WI38 (cell line): Measurements from ENCODE around the gene SPOCK3.
"Not testable (repeated sequence)": the region's sequence is repeated elsewhere in the genome, so short reads cannot be mapped to it uniquely, and the experiment has no call there.

ENCODE experiments used
- H3K4me3 ChIP-seq: 2 replicates; pipeline ENCODE4 v1.5.1; 2011; ENCODE audit warnings: low read depth, mild to moderate bottlenecking, control low read depth, low read length
- CTCF ChIP-seq: IDR thresholded peaks from 2 replicates; pipeline ENCODE4 v1.5.1; 2012; ENCODE audit warnings: low read depth, mild to moderate bottlenecking, control low read depth, low read length

SPOCK3 gene

GRCh38 chr4:166980419-166980818 is 253.9 kb downstream of the SPOCK3 start:
- no peak for TF ChIP-seq CTCF
- H3K4me3 ChIP-seq, result no peak overlapping the region

- H3K4me3 ChIP-seq, result no peak overlapping the region
- TF ChIP-seq CTCF, result no peak
Observed at GRCh38 chr4:166977596-166977995, 256.7 kb downstream of the SPOCK3 start.

- no peak for TF ChIP-seq CTCF
Observed at GRCh38 chr4:166972071-166972470, 262.2 kb downstream of the SPOCK3 start.

GRCh38 chr4:166968219-166968618 is 266.1 kb downstream of the SPOCK3 start:
- not testable (repeated sequence) for H3K4me3 ChIP-seq

More at GRCh38 chr4:166972071-166972470, 262.2 kb downstream of the SPOCK3 start:
- H3K4me3 ChIP-seq, result no peak overlapping the region

GRCh38 chr4:166965562-166965961 is 268.7 kb downstream of the SPOCK3 start:
- TF ChIP-seq CTCF, result no peak
- no peak overlapping the region for H3K4me3 ChIP-seq

- no peak overlapping the region for H3K4me3 ChIP-seq
- TF ChIP-seq CTCF, result no peak
Observed at GRCh38 chr4:166957451-166957850, 276.8 kb downstream of the SPOCK3 start.

- no peak overlapping the region for H3K4me3 ChIP-seq
- TF ChIP-seq CTCF, result no peak
Observed at GRCh38 chr4:166956484-166956883, 277.8 kb downstream of the SPOCK3 start.

- TF ChIP-seq CTCF, result no peak
- no peak overlapping the region for H3K4me3 ChIP-seq
Observed at GRCh38 chr4:166941629-166942028, 292.7 kb downstream of the SPOCK3 start.
